Epithelial cell of alveolus of lung (primary cell): ENCODE data around the gene ZACN. TPM values are rescaled to one million over a fixed set of nuclear protein-coding genes. Genes with fewer than 3 reads are reported as not detected.

ENCODE experiments used
- total RNA-seq: library from RNA; depleted of rRNA; stranded (reverse); fragments of >200 nt; gene quantifications from 2 replicates; pipeline ENCODE4 v1.2.1, GENCODE V29; 2015

Gene ZACN
- not detected in 2 replicates for total RNA-seq

GRCh38 chr17:76078860-76079534, at the start of gene ZACN:
TSS of gene ZACN (plus strand) at chr17:76079182. CDS start at chr17:76079265, 83 bp downstream.

DNA sequence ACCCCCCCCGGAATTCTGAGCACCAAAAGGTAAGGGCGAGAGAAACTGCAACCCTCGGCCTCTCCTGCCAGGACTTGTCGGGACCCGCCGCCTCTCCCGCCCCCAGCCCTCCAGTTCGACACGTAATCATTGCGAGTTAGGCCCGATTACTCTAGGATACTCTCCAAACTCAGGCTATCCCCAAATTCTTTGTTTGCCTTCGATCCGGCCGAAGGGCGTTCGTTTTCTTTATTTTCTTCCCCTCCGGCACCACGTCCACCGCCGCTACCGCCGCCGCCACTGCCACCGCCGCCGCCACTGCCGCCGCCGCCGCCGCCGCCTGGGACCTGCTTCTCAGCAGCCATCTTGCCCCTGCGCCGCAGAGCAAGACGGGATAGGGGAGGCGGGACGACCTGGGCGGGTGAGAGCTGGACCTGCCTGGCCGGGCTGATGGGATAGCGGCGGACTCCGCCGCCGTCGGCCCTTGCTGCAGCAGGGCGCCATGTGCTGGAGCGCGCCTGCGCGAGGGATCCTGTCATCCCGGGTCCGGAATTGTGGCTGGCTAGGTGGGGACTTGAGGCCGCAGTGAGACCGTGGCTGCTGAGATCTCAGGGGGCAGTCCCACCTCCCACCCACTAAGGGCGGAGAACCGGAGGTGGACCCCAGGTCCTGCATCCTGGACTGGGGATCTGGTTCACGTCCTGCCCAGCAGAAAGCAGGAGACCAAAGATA, 6.7 kb upstream of the ZACN start, which contains the start of gene SRP68:
SRP68 (minus strand) TSS at position 370 of the 711 bp plus-strand sequence; CDS start at position 344, 26 bp downstream.

GRCh38 chr17:76074390-76075363, 4.3 kb upstream of the ZACN start, which contains the start of gene GALR2:
TSS of gene GALR2 (plus strand) at chr17:76074781. CDS start at chr17:76074884, 103 bp downstream.

DNA sequence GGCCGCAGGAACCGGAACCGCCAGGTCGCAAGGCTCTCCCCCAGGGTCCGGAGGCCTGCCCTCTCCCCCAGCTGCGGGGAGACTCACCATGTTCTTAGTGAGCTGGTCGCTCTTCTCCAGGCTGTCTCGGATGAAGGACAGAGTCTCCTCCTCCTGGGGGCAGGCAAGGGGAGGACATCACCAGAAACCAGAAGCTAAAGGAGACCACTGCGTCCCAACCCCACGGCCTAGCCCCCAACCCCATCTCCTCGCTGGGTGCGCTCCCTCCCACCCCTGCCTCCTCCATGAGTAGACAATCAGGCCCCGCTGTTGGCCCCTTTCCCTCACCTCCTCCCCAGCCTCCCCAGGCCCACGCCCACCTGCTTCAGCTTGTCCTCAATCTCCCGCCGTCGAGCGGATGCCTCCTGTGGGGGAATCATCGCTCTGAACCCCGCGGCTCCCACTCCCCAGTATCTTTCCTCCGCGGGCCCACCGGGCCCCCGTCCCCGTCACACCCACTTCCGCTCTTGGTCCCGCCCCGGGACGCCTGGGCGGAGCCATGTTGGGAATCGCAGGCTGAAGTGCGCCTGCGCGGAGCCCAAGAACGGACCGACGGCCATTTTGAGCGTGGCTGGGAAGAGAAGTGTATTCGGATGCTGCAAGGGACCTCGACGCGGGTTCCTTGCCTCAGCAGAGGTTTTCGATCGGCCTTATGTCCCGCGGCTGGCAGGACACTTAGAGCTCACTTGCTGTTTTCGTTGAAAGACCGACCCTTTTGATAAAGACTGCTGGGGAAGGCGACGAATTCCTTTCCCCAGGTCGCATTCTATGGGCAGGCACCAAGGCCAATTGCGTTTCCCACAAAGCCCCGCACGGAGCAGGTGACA, 24.5 kb downstream of the ZACN start, which contains the start of gene EXOC7:
EXOC7 (minus strand) TSS at position 514 of the 866 bp plus-strand sequence; CDS start at position 419, 95 bp downstream.

Other genes with a start within 250 kb of the ZACN start
- gene UNC13D, start 234.8 kb upstream of the ZACN start, total RNA-seq, result 0.48 and 4.1 TPM in 2 replicates
- 36.0 and 60.9 TPM in 2 replicates for gene WBP2, start 223.8 kb upstream of the ZACN start, total RNA-seq
- gene TRIM47, start 200.6 kb upstream of the ZACN start, total RNA-seq, result 13.4 and 24.3 TPM in 2 replicates
- 27.2 and 30.4 TPM in 2 replicates for gene TRIM65, start 182.2 kb upstream of the ZACN start, total RNA-seq
- gene MRPL38, start 174.3 kb upstream of the ZACN start, total RNA-seq, result 26.5 and 28.3 TPM in 2 replicates
- gene FBF1, start 138.1 kb upstream of the ZACN start, total RNA-seq, result 4.4 and 7.1 TPM in 2 replicates
- gene ACOX1, start 100.0 kb upstream of the ZACN start, total RNA-seq, result 25.2 and 25.7 TPM in 2 replicates
- 18.2 and 19.6 TPM in 2 replicates for gene TEN1, start 99.9 kb upstream of the ZACN start, total RNA-seq
- gene CDK3, start 78.3 kb upstream of the ZACN start, total RNA-seq, result 0.78 and 3.7 TPM in 2 replicates
- 0.16 and 0.26 TPM in 2 replicates for gene EVPL, start 51.9 kb upstream of the ZACN start, total RNA-seq
- gene SRP68, start 6.7 kb upstream of the ZACN start, total RNA-seq, result 32.8 and 53.5 TPM in 2 replicates
- gene GALR2, start 4.4 kb upstream of the ZACN start, total RNA-seq, result 0.16 TPM in 1 of 2 replicates, not detected in the other
- gene EXOC7, start 24.6 kb downstream of the ZACN start, total RNA-seq, result 39.0 and 57.3 TPM in 2 replicates
- not detected in 2 replicates for gene FOXJ1, start 62.1 kb downstream of the ZACN start, total RNA-seq
- gene RNF157, start 161.3 kb downstream of the ZACN start, total RNA-seq, result 1.0 and 2.1 TPM in 2 replicates
- 12.2 and 20.3 TPM in 2 replicates for gene UBALD2, start 186.2 kb downstream of the ZACN start, total RNA-seq
- 0.24 and 0.65 TPM in 2 replicates for gene QRICH2, start 229.1 kb downstream of the ZACN start, total RNA-seq